NOMO-1 treated with dmso at 0.1 percent for 144 hours (cell line): Measurements from ENCODE around the gene ALDH1B1.

Experiments used
- DNase-seq: peaks from one replicate; lab custom pipeline; 2025; ENCODE audit not compliant: unreplicated experiment; lab: John Stamatoyannopoulos, UW

ALDH1B1 gene

DNA sequence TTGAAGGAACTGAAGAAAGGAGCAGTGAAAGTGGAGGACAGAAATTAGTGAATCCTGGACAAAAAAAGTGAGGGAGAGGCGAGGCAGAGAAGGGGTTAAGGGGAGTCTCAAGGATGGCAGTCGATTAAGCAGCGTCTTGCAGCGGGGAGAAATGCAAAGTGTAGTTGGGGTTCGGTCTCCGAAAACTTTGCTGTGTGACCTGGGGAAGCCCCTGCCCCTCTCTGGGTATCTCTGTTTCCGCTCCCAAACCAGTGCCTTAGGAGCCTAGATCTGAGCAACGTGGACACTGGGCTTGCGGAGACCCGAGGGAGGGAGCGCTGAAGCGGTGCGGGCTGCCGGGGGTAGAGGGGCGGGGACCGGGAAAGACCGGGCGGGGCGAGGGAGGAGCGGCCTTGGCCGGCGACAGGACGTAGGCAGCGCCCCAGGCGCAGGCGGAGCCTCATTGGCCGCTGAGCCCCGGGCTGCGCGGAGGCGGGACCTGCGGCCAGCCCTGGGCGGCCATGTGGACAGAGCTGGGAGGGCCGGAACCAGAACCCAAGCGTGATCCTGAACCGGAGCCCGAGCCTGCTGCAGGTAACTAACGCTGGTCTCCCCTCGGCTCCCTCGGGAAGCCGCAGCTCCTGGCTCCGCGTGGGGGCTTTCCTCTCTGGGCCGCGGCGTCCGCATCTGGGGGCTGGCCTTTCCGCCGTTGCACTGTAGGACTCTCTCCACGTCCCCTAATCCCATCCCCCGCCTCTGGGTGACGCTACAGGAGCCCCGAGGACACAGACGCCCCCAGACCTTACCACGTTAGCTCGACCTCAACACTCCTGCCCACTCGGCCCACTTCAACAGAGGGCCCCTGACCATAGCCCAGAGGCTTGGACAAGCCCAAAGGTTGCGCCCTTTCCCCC, at the start of gene ALDH1B1:
Gene ALDH1B1 (plus strand): TSS at position 468 of the 893 bp plus-strand sequence. CDS start 3,047 bp downstream, outside the sequence.
- peak; percentile 42 for DNase-seq

DNA sequence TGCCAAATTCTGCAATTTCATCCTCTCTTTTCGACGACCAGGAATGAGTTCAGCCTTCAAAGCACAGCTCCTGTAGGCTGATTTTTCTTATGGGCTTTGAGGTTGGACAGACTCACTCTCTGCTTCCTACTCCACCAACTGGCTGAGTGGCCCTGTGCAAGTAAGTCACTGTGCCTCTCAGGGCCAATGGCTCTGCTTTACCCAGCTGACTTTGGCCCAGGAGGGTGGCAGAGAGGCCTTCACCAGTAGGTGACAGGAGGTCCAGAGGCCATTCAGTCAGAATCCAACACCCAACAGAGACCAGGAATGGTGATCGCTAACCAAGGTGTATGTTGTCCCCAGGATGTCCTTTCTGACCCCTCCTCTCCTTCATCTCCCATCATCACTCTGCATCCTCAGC, 49.5 kb upstream of the ALDH1B1 start:
- DNase-seq, result no peak

DNA sequence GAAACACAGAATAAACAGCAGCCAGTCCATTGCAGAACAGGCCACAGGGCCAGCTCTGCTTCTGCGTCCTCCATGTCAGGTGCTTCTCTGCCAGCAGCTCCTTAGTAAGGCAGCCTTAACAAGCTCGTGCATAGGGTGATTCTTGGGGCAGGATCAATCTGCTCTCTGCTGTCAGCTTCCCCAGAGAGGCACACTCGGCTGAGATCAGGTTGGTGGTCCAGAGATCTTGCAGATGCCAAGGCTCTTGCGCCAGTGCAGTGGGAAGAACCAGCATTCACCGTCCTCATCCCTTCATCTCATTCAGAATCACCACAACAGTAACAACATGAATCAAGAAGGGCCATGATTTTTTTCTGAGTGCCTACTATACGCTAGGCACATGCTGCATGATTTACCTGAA, 49.0 kb upstream of the ALDH1B1 start:
- no peak for DNase-seq

DNA sequence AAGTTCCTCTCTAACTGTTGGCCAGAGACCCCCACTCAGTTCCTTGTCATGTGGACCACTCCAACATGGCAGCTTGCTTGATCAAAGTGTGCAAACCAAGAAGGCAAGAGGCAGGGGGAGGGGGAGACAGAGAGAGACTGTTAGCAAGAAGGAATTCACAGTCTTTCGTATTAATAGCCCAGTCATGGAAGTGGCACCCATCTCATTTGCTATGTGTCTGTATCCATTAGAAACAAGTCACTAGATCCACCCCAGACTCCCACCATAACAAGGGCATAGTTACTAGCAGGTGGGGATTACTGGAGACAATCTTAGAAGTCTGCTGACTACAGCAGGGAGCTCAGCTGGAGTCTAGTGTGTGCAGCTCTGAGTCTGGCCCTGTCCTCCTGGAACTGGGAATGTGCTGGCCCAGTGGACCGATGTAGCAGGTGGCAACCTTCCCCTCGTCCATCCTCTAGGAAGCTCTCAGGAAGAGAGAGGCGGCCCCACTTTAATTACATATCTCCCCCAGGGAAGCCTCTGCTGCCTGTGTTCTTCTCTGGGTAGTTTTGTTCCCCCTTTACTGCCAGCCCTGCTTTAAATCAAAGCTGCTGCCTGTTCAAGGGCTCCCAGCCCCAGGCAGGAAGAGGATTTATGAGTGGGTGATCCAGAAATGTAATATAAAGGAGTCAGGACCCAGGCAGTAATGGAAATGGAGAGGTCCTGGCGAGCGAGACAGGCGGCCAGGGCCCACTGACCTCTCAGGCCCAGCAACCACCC, 47.8 kb upstream of the ALDH1B1 start:
- DNase-seq, result no peak

DNA sequence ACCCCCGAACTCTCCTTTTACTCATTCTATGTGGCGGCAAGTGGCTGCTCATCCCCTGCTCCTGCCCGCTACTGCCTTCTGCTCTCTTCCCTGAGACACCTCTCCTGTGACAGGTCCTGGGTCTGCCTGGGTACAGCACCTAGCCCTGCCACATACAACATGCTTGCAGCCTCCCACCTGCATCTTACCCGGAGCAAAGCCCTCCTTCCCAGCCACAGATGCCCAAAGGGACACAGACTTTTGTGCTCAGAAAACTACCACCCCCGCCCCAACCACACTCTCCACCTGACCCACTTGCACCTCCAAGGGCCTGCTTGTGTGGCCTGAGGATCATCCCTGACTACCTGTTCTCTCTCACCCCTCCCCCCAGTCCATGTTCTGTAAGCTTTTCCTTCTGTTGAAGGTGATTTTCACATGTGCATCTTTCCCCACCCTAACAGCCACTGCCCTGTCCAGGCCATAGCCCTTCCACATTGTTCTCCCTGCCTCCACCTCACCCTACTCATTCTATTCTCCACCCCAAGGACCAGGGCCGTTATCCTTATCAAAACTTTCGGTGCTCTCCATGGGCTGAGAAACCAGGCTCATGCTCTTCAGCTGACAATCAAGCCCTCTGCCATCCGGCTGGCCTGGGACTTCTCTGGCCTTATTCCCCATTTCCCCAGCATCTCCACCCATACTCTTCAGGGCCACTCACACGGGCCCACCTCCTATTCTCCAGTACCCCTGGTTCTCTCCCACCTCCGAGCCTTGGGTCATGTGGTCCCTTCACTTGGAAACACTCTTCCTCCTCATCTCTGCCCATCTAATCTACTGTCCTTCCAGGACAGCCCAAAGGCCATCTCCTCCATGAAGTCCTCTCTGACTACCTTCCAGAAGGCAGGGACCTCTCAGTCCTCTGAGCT, 46.4 kb upstream of the ALDH1B1 start:
- DNase-seq, result no peak

DNA sequence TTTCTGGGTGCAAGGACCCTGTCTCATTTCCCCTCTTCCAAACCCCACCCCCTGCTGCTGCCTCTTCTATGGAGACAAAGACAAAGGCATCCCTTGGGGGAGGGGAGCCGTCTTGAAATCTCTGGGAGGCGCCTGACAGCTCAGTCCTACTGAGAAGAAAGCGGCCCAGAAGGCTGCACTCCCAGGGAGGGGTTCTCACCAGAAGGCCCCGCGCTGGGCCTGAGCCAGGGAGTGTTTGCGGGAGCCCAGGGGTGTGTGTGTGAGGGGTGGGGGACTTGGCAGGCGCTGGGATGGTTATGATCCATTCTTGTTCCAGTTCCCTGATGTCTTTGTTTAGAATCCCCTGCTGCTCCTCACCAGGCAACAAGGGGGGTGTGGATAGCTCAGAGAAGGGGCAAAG, 45.7 kb upstream of the ALDH1B1 start:
- no peak for DNase-seq

DNA sequence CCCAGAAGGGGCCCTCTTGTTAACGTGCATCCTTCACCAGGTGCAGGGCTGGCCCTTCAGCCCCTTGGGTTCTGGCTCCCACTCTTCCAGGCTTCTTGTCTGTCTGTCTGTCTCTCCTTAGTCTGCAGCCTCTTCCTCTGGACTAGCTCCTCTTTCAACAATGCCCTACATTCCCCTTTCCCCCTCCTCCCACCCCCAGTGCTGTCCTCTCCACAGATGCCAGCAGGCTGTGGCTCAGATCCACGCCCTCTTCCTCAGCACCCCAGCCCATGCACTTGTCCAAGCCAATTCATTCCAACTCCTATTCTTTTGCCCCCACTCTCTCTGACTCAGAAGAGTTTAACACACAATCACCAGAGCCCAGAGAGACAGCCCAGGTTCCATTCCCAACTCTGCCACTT, 45.2 kb upstream of the ALDH1B1 start:
- no peak for DNase-seq

DNA sequence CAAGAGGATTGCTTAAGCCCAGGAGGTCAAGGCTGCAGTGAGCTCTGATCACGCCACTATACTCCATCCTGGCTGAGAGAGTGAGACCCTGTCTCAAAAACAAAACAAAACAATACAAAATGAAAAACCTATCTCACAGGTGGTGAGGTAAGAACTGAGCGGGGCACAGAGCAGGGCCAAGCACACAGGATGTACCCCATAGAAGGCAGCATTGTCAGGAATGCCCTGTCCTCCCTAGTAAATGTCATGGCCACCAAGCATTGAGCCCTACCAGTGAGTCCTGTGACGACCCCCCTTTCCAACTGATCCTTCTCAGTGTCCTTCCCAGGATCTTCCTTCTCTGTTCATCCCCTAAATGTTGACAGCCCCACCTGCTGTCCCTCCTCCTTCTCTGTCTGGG, 44.6 kb upstream of the ALDH1B1 start:
- DNase-seq, result no peak

DNA sequence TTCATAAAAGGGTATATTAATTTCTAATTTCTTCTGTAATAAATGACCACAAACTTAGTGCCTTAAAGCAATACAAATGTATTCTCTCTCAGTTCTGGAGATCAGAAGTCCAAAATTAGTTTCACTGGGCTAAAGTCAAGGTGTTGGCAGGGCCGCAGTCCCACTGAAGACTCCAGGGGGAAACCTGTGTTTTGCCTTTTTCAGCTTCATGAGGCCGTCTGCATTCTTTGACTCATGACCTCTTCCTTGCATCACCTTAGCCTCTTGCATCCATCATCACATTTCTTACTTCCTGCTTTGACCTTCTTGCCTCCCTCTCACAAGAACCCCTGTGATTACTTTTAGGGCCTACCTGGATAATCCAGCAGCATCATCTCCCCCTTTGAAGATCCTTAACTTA, 42.0 kb upstream of the ALDH1B1 start:
- DNase-seq, result no peak

DNA sequence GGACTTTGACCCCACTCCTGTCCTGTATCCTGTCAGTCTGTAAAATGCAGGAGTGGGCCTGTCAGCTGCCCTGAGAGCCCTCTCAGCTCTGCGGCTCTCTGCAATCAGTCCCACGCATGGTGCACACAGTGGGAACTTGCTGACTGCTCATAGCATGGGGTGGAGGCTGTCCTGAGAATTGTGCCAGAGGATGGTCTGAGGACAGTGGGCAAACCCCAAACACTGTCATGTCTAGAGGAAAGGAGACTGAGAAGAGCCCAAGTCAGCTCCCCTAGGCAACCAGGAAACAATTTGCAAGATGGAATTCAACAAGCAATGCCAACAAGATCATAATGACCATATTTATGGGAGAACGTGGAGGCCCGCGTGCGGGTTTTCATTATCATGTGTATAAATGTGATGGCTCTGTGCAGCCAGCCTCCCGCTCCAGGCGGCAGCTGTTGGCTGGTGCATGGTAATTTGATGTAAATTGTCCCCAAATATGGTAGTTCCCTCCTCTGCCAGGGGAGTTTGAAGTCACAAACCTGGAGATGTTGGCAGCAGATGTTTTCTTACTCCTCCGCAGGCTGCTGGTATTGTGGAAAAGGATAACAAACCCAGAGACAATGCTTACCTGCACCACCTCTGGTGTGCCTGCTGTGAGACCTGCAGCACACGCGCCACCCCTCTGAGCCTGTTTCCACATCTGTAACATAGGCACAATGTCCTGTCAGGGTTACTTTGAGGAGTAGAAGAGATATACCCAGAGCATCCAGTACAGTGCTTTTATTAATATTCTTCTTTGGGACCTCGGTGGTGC, 39.8 kb upstream of the ALDH1B1 start:
- DNase-seq, result no peak

DNA sequence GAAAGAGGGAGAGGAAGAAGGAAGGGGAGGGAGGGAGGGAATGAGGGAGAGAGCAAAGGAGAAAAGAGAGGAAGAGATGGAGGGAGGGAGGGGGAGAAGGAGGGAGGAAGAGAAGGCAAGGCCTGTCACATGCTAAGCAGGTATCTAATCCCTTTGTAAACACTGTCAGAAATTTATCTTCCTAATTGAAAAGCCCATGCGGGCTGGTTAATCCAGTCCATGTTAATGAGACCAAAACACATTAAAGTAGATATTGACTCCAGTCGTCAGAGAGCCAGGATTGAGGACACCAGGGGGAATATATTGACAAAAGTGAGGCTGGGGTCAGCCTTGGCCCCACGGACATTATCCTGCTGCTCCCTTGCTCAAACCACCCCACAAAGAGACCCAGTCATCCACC, 37.4 kb upstream of the ALDH1B1 start:
- no peak for DNase-seq

DNA sequence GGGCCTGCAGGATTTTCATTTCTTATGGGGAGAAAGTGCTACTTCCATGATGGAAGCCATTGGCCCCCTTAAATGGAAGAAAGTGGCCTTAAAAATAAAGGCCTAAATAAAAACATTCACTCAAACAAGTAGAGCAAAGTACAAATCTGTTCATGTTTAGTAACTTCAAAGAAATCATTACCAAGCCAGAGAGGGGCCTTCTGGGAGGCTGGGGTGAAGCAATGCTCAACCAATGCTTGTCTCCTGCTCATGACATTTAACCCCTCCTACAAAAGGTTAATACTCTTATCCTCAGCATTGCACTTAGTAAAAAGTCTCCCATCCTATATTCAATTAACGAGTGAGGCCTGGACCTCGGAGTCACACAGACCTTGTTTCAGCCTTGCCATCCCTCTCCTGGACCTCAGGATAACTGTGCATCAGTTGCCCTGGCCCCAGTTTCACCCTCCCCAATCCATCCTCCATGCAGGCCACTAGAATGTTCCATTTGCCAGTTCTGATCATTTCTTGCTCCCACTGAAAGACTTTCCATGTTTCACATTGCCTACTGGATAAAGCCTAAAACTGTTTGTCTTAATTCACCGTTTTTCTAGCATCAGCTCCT, 36.9 kb upstream of the ALDH1B1 start:
- DNase-seq, result no peak

DNA sequence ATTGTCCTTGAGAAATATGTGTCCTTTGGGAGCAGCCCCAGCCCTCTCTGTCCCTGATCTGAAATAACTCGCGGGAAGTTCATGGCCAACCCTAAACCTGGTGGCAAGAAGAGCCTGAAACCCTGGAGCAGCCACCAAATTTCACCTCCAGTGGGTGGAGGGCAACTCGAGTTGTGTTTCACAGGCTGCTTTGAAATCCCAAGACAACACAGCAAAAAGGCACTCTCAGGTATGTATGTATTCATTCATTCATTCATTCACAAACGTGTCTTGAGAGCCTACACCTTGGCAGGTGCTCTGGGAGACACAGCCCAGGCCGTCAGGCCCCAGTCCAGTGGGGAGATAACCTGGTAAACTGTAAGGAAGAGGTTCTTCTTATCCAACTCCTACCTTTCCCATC, 35.7 kb upstream of the ALDH1B1 start:
- DNase-seq, result no peak

DNA sequence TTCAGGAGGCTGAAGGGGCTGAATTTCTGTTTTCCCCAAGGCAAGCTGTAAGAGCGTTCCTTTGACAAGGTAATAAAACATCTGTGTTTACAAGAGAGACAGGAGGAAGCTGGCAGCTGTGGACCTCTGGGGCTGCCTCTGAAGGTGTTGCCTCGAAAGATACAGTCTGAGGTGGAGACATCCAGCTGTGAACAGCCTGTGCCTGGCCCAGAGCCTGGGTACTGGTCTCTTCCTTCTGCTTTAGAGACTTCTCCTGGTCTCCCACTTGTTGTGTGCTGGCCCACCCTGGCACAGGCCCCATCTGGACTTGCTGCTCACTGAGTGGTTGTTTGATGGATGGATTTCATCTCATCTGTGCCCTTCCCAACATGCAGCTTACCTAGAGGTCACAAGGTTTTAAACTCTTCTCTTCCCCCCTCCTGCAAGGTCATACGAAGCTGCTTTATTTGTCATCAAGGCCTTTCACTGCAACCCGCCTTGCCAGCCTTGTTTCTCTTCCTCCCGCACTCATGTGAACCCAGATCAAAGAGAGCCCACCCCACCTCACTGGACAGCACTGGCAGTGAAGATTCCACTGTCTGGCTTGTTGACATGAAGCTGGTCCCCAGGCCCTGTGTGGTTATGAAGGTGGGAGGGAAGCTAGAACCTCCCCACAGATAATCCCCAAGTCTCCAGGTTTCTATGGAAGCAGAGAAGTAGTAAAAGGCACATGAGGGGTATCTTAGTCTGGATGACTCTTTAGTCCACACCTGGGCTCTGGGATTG, 35.0 kb upstream of the ALDH1B1 start:
- no peak for DNase-seq

DNA sequence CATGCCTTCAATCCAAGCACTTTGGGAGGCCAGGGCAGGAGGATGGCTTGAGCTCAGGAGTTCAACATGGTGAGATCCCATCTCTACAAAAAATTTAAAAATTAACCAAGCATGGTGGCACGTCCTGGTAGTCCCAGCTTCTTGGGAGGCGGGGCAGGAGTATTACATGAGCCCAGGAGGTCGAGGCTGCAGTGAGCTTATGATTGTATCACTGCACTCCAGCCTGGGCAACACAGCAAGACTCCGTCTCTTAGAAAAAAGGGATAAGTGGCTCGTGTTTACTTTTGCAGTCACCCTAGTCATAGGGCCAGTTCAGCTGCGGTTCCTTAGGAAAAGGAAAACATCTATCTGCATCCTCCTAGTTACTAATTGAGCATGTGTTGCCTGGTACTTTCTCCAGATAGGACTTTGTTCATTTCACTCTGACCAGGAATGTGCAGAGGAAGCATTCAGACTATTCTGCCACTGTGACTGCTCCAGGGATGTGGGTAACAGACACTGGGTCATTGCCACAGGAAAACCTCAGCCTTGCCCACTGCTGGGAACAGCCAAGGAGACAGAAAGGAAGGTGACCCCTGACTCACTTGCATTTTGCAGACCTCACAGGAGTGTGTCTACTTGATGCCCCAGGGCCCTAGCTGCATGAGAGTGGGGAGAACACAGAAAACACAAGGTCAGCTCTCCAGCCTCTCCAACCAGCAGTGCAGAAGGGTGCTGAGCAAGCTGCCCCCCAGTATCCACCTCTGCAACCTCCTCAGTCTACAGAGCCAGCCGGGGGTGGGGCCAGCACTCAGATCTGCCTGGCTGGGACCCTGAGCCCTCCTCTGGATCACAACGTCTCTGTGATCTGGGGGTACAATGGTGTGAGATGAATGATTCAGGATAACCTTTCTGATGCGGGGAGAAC, 33.9 kb upstream of the ALDH1B1 start:
- DNase-seq, result no peak

DNA sequence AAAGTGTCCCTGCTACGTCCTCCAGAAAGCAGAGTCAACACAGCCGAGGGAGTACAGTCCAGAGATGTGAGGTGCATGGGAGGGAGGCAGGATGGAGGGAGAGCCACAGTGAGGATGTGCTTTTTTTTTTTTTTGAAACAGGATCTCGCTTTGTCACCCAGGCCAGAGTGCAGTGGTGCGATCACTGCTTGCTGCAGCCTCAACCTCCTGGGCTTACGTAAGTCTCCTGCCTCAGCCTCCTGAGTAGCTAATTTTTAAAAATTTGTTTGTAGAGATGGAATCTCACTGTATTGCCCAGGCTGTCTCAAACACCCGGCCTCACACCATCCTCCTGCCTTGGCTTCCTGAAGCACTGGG, 33.2 kb upstream of the ALDH1B1 start:
- DNase-seq, result no peak

DNA sequence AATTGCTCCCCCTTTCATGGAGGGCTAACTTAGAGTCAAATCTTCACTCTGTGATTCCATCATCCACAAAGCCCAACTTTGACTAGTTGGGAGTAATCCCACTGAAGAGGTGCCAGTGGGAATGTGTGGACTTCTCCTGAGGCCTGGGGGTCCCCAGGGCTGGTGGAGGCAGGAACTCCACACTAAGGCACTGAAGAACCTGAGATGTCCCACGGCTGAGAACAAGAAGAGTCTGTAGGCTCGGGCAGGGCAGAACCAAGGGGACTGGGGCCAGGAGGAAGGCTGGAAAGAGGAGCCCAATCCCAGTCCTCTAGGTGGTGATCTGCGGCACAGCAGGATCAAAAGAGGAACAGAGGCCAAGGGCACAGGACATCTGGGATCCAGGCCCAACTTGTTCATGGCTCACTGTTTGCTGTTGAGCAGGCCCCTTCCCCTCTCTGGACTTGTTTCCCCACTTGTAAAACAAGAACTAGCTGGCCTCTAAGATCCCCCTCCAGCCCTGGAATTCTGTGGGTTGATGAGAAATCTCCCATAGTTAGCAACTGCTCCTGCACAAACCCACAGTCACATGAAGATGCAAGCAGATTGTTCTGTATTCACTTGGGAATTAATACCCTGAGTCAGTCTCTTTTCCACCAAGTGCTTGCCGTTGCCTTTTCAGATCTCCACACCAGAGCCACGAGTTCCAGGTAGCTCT, 32.7 kb upstream of the ALDH1B1 start:
- DNase-seq, result no peak
